Cardiac muscle cell (in vitro differentiated cells and primary cell): ENCODE data around the gene DOCK1. TPM values are rescaled to one million over a fixed set of nuclear protein-coding genes. Genes with fewer than 3 reads are reported as not detected.
A peak's percentile ranks its signal among the peaks of the same experiment; 100 is the strongest.

ENCODE experiments used
- DNase-seq, 2 donors: peaks; one replicate each; pipeline versions ENCODE4 v3.0.0 to v3.0.0-alpha.2; 2010 to 2017; ENCODE audit warnings: low read depth in 1 of 2, low spot score in 1 of 2
- H3K27ac ChIP-seq: fragments of 200-600 bp; sonication (generic); 2 replicates; pipeline ENCODE4 v1.5.1; 2016
- H3K27me3 ChIP-seq: fragments of 200-600 bp; sonication (generic); 2 replicates; pipeline ENCODE4 v1.6.0; 2016; ENCODE audit warnings: control low read depth
- H3K36me3 ChIP-seq: fragments of 200-600 bp; sonication (generic); 2 replicates; pipeline ENCODE4 v1.5.1; 2016; ENCODE audit warnings: control low read depth
- H3K4me1 ChIP-seq: fragments of 200-600 bp; sonication (generic); 2 replicates; pipeline ENCODE4 v1.8.1; 2017; ENCODE audit warnings: low read depth, mild to moderate bottlenecking, mixed run types
- H3K4me3 ChIP-seq: fragments of 200-600 bp; sonication (generic); 2 replicates; pipeline ENCODE4 v1.5.1; 2016; ENCODE audit warnings: mild to moderate bottlenecking
- H3K9me3 ChIP-seq: fragments of 200-600 bp; sonication (generic); 2 replicates; pipeline ENCODE4 v1.5.1; 2017; ENCODE audit warnings: low read depth, mild to moderate bottlenecking, control low read depth
- polyA plus RNA-seq: library from polyadenylated mRNA; unstranded; fragments of >200 nt; fragmentation: Nextera tagmentation; extraction: Ambion mirVana; gene quantifications from 2 replicates; pipeline ENCODE4 v1.2.1, GENCODE V29; 2016
- total RNA-seq: library from RNA; depleted of rRNA; stranded (reverse); fragments of >200 nt; gene quantifications from 2 replicates; pipeline ENCODE4 v1.2.3, GENCODE V29; 2016
- TF ChIP-seq, protein P1 (sequence below): IDR thresholded peaks from 2 replicates; pipeline ENCODE4 v1.5.1; 2012; ENCODE audit warnings: low read depth, mild to moderate bottlenecking, low read length

Gene DOCK1
- total and polyA plus RNA-seq, 2 experiments from 2014 or later: 15.0 to 30.6 TPM

DNA sequence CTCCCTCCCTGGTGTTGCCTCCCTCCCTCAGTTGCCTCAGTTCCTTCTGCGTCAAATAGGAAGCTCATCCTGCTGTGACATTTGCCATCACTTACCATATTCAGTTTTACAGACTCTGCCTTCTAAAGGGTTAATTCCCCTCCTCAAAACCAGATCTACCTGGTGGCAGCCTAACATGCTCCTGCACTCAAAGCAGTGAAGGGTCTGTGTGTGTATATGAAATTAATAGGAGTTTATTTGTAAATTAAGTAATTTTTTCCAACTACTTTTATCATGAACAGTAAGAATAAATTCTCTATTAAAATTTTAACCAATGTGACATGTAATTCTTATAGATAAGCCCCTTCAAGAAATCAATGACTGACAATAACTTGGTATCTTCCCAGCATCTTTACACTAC, 449.8 kb downstream of the DOCK1 start:
- H3K27ac ChIP-seq: no peak overlapping the region
- TF ChIP-seq, protein P1, sequence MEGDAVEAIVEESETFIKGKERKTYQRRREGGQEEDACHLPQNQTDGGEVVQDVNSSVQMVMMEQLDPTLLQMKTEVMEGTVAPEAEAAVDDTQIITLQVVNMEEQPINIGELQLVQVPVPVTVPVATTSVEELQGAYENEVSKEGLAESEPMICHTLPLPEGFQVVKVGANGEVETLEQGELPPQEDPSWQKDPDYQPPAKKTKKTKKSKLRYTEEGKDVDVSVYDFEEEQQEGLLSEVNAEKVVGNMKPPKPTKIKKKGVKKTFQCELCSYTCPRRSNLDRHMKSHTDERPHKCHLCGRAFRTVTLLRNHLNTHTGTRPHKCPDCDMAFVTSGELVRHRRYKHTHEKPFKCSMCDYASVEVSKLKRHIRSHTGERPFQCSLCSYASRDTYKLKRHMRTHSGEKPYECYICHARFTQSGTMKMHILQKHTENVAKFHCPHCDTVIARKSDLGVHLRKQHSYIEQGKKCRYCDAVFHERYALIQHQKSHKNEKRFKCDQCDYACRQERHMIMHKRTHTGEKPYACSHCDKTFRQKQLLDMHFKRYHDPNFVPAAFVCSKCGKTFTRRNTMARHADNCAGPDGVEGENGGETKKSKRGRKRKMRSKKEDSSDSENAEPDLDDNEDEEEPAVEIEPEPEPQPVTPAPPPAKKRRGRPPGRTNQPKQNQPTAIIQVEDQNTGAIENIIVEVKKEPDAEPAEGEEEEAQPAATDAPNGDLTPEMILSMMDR: peak; percentile 56
- no peaks in the 10 kb centered on the region for H3K36me3 ChIP-seq
- peaks cover 18% of the 10 kb centered on the region for H3K4me1 ChIP-seq
- no peaks in the 10 kb centered on the region for H3K27me3 ChIP-seq
- no peaks in the 10 kb centered on the region for H3K9me3 ChIP-seq
- DNase-seq: peak in 1 of 2 donors; percentile 35
- H3K4me3 ChIP-seq: no peak overlapping the region

- TF ChIP-seq, protein P1: no peak
Observed at GRCh38 chr10:127356360-127356759, 451.1 kb downstream of the DOCK1 start.

DNA sequence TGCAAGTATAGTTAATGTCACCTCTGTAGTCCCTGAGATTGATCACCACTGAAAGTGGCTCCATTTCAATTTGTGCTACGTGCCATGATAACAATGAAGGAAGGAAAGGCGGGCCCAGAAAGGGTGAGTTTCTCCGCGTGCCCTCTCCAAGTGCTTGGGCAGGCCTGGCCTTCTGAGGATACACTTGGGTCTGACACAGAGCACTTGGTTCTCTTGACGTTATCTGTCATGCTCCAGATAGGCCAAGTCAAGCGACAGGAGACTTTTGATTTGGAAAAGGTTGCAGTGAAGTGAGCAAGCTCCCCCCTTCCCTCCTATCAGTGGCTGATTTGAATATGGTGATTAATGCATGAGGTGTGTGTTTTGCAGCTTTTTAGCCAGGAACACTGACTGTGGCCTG, 452.0 kb downstream of the DOCK1 start:
- H3K4me1 ChIP-seq: peaks cover 18% of the 10 kb centered on the region
- no peaks in the 10 kb centered on the region for H3K36me3 ChIP-seq
- H3K27me3 ChIP-seq: no peaks in the 10 kb centered on the region
- no peaks in the 10 kb centered on the region for H3K9me3 ChIP-seq
- H3K4me3 ChIP-seq: no peak overlapping the region
- TF ChIP-seq, protein P1: no peak
- peak overlapping the region; percentile 2 for H3K27ac ChIP-seq
- peak in 1 of 2 donors; percentile 60 for DNase-seq

More at GRCh38 chr10:127356360-127356759, 451.1 kb downstream of the DOCK1 start:
- Histone ChIP-seq H3K27me3 (no peaks in the 10 kb centered on the region), H3K36me3 (no peaks in the 10 kb centered on the region), H3K4me3 (no peak overlapping the region), H3K27ac (no peak overlapping the region), H3K9me3 (no peaks in the 10 kb centered on the region), H3K4me1 (peaks cover 18% of the 10 kb centered on the region)
- DNase-seq: no peak

GRCh38 chr10:127358337-127358736, 453.1 kb downstream of the DOCK1 start:
- H3K9me3 ChIP-seq: no peaks in the 10 kb centered on the region
- TF ChIP-seq, protein P1: no peak
- H3K36me3 ChIP-seq: no peaks in the 10 kb centered on the region
- no peak overlapping the region for H3K4me3 ChIP-seq
- peaks cover 18% of the 10 kb centered on the region for H3K4me1 ChIP-seq
- H3K27ac ChIP-seq: no peak overlapping the region
- H3K27me3 ChIP-seq: no peaks in the 10 kb centered on the region
- no peak for DNase-seq

DNA sequence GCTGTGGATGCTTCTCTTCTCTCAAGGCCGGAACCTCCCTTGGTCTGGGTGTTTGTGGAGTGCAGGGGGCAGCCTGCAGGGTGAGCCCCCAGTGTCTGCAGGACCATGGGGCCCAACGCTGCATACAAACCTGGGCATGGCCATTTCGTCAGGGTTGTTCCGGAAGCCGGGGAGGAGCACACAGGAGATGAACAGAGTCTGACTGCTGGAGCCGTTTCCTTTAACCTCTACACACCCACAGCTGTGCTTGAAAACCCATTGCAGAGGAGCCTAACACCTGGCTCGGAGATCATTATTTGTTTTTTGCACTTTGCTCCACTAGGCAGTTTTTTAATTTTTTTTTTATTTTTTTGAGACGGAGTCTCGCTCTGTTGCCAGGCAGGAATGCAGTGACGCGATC, 458.8 kb downstream of the DOCK1 start:
- H3K36me3 ChIP-seq: no peaks in the 10 kb centered on the region
- TF ChIP-seq, protein P1: no peak
- H3K27ac ChIP-seq: no peak overlapping the region
- H3K4me1 ChIP-seq: peaks cover 3% of the 10 kb centered on the region
- H3K4me3 ChIP-seq: no peak overlapping the region
- H3K27me3 ChIP-seq: no peaks in the 10 kb centered on the region
- no peaks in the 10 kb centered on the region for H3K9me3 ChIP-seq
- DNase-seq: no peak

DNA sequence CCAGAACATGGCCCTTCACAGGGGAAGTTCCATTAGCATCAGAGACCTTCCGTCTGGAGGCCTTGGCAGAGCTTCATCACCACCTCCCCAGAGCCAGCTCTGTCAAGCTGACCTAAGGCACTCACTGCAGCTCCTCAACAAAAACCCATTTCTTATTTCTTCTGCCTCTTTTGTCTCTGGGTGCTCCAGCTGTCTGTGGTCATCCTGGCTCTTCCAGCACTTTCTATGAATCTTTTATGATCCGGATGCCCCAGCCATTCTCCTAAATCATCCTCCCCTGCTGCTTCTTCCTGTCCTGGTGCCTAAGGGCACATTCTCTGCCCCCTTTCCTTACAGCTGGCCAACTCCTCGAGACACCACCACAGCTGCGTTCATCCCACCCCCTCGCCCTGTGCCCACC, 462.9 kb downstream of the DOCK1 start:
- no peaks in the 10 kb centered on the region for H3K9me3 ChIP-seq

More for the DNA sequence above, 462.9 kb downstream of the DOCK1 start:
- Histone ChIP-seq H3K27me3 (no peaks in the 10 kb centered on the region), H3K36me3 (no peaks in the 10 kb centered on the region), H3K27ac (no peak overlapping the region), H3K4me3 (no peak overlapping the region), H3K4me1 (peaks cover 8% of the 10 kb centered on the region)
- TF ChIP-seq, protein P1: no peak
- DNase-seq: no peak
